Activated CD4-positive, alpha-beta T cell treated with anti-CD3 and anti-CD28 coated beads, Interleukin-2, amount 10 ng/mL, durations not matched to agents 24 days and 14 days (primary cell): ENCODE measurements around the gene KRTAP3-2. TPM values are rescaled to one million over a fixed set of nuclear protein-coding genes. Genes with fewer than 3 reads are reported as not detected.

Source experiments
- DNase-seq: peaks from one replicate; pipeline ENCODE4 v3.0.0; 2022
- H3K27ac Mint-ChIP-seq: one replicate; pipeline ENCODE4 v1.8.0; 2022; ENCODE audit warnings: mild to moderate bottlenecking, mixed read lengths
- H3K27me3 Mint-ChIP-seq: one replicate; pipeline ENCODE4 v1.8.0; 2022; ENCODE audit warnings: mixed read lengths
- H3K36me3 Mint-ChIP-seq: one replicate; pipeline ENCODE4 v1.8.0; 2022; ENCODE audit warnings: low read depth, mild to moderate bottlenecking, mixed read lengths
- H3K4me1 Mint-ChIP-seq: one replicate; pipeline ENCODE4 v1.8.0; 2021; ENCODE audit warnings: mixed read lengths
- H3K4me3 Mint-ChIP-seq: one replicate; pipeline ENCODE4 v1.8.0; 2022; ENCODE audit warnings: mild to moderate bottlenecking, moderate library complexity, mixed read lengths
- H3K9me3 Mint-ChIP-seq: one replicate; pipeline ENCODE4 v1.8.0; 2021; ENCODE audit warnings: mixed read lengths
- intact Hi-C: fragments of 100-400 bp; cut with micrococcal nuclease; formaldehyde crosslinking; loops from one replicate; pipeline ENCODE4 v1.15.1; 2023
- total RNA-seq: library from RNA; stranded (reverse); gene quantifications from 2 replicates; pipeline ENCODE4 v1.2.3, GENCODE V29; 2022

KRTAP3-2 gene
- total RNA-seq, 1 donor from 2014 or later: not detected

DNA sequence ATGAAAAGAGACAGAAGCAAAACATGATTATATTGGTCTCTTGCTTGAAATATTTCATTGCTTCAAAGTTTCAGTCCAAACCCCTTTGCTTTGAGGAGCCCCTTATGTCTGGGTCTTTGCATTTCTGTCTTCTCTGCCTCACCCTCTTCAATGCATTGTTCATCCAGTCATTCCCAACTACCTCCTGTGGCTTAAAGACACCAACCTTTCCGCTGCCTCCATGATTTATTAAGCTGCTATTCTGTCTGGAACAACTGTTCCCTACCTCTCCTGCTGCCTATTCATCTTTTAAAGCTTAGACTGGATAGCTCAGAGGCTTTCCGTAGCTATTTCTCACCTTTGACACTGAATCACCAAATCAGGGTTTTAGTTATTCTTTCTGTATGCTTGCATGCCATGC is 2.3 kb downstream of the KRTAP3-2 start:
- peaks cover 4% of the 10 kb centered on the region for H3K9me3 Mint-ChIP-seq
- H3K36me3 Mint-ChIP-seq: no peaks in the 10 kb centered on the region

DNA sequence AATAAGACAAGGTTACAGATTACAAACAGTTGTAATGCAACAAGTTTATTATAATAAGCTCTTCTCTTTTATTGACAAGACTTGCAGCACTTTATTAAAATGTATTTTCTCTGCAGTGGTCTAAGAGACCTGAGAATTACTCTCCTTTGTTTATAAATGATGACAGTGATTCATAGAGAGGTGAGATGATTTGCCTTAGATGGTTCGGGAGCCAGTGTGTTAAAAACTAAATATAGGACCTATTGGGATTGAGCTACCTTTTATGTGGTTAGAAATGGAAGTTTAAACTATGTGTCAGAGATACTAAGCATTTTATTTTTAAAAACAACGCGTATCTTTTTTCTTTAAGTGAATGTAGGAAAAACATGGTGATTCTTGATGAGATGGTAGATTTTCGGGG is 2.9 kb downstream of the KRTAP3-2 start:
- H3K36me3 Mint-ChIP-seq: no peaks in the 10 kb centered on the region
- intact Hi-C loops: no loop called here
- H3K27ac Mint-ChIP-seq: no peak overlapping the region
- H3K4me3 Mint-ChIP-seq: no peak overlapping the region
- peaks cover 4% of the 10 kb centered on the region for H3K9me3 Mint-ChIP-seq
- peaks cover 44% of the 10 kb centered on the region for H3K27me3 Mint-ChIP-seq
- no peaks in the 10 kb centered on the region for H3K4me1 Mint-ChIP-seq
- no peak for DNase-seq

More for the DNA sequence above, 2.3 kb downstream of the KRTAP3-2 start:
- intact Hi-C loops: no loop called here
- Mint-ChIP-seq H3K4me3 (no peak overlapping the region), H3K4me1 (no peaks in the 10 kb centered on the region), H3K27ac (no peak overlapping the region), H3K27me3 (peaks cover 41% of the 10 kb centered on the region)
- DNase-seq: no peak

DNA sequence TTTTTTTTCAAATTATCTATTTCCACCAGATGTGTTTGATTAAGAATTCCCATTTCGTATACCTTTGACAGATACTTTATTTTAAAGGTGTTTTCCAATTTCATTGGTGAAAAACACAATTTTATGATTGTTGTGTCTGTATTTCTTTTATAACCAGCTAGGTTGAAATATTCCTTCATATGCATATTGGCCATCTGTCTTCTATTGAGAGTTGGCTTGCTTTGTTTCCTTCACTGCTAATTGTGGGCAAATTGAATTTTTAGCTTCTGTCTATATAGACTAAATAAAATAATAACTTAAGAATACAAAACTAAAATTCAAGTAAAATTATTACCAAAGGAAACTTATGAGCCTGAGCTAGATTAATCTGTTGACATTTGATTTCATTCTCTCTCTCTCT is 4.6 kb downstream of the KRTAP3-2 start:
- Mint-ChIP-seq H3K27ac (no peak overlapping the region), H3K4me3 (no peak overlapping the region), H3K27me3 (peaks cover 47% of the 10 kb centered on the region)

DNA sequence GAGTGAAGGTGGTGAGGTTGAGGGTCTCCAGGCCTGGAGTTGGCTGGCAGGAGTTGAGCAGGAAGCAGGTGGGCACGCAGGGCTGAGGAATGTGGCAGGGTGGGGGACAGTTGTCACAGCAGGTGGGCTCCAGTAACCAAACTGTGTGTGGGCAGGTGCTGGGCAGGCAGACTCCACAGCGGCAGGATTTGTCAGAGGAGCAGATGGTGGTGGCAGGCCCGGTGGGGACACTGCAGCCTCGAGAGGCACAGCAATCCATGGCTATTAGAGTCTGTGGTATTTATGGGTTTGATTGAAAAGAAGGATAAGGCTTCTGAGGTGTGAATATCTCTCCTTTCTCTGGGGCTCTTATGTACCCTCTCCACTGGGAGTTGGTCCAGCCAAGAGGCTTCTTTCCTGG is 5.9 kb downstream of the KRTAP3-2 start, which contains the start of gene KRTAP3-3:
Gene KRTAP3-3, minus strand, starts transcription at position 326 of the 400 bp plus-strand sequence. Its CDS starts 67 bp downstream, at position 259.
- intact Hi-C loops: no loop called here
- H3K9me3 Mint-ChIP-seq: peaks cover 3% of the 10 kb centered on the region
- no peaks in the 10 kb centered on the region for H3K36me3 Mint-ChIP-seq
- no peaks in the 10 kb centered on the region for H3K4me1 Mint-ChIP-seq
- DNase-seq: no peak
- H3K27ac Mint-ChIP-seq: no peak within 1 kb of the TSS
- no peak within 1 kb of the TSS for H3K4me3 Mint-ChIP-seq
- H3K27me3 Mint-ChIP-seq: peaks cover 52% of the 10 kb centered on the region

More for the DNA sequence above, 4.6 kb downstream of the KRTAP3-2 start:
- H3K4me1 Mint-ChIP-seq: no peaks in the 10 kb centered on the region
- H3K9me3 Mint-ChIP-seq: peaks cover 4% of the 10 kb centered on the region
- no peaks in the 10 kb centered on the region for H3K36me3 Mint-ChIP-seq
- intact Hi-C loops: no loop called here
- no peak for DNase-seq

DNA sequence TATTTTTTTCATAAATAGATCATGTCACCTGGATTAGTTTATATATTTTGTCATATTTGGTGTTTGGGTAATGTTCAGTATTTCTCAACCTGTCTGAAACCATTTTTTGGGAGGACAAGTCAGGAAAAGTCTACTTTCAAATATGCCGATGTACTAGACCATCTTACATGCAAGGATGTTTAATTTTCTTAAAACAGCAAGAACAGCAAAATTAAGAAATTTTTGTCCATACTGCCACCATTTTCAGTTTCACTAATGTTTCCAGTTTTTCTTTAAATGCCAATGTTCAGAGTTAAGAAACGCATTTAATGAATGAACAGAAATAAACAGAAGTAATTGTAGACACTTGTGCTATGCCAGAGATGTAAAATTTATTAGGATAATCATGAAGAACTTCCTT is 6.6 kb downstream of the KRTAP3-2 start:
- Mint-ChIP-seq H3K9me3 (no peaks in the 10 kb centered on the region), H3K4me1 (no peaks in the 10 kb centered on the region), H3K4me3 (no peak overlapping the region), H3K27me3 (peaks cover 47% of the 10 kb centered on the region), H3K36me3 (no peaks in the 10 kb centered on the region), H3K27ac (no peak overlapping the region)
- no peak for DNase-seq
- intact Hi-C loops: no loop called here

DNA sequence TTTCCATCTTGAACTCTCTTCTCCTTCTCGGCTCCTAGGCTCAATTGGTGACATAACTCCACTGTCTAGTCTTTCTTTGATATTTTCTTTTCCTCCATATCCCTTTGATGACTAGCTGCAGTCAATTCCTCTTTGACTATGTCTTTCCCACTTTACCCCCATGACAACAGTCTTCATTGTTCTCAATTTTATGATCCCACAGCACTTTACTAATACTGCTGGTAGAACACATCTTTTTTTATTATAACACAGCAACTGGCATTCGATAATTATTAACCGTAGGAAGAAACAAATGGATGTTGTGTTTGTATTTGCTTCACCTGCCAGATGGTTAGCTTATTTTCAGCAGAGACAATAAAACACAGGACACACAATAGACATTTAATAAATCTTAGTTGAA is 7.0 kb downstream of the KRTAP3-2 start:
- intact Hi-C loops: no loop called here
- H3K36me3 Mint-ChIP-seq: no peaks in the 10 kb centered on the region
- no peaks in the 10 kb centered on the region for H3K9me3 Mint-ChIP-seq
- no peak overlapping the region for H3K27ac Mint-ChIP-seq
- H3K4me1 Mint-ChIP-seq: no peaks in the 10 kb centered on the region
- no peak for DNase-seq
- peaks cover 48% of the 10 kb centered on the region for H3K27me3 Mint-ChIP-seq
- no peak overlapping the region for H3K4me3 Mint-ChIP-seq

DNA sequence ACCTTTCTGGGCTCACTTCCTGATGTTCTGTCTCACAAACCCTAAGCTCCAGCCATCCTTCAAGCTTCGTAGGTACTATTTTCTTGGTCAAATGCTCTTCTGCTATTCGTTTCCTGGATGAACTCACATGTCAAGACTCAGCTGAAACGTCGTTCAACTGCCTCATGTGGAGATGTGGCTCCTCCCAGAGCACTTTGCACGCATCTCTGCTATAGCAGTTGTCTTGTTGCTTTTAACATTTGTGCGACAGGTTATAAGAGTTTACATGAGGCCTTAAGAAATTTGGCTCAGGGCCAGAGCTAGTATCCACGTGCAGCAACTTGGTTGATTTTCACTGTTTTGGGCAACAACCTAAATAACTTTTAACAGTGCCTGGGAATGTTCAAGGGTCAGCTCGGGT is 12.8 kb downstream of the KRTAP3-2 start:
- no peak for DNase-seq
- Mint-ChIP-seq H3K27me3 (peaks cover 33% of the 10 kb centered on the region), H3K27ac (no peak overlapping the region), H3K36me3 (no peaks in the 10 kb centered on the region), H3K9me3 (no peaks in the 10 kb centered on the region), H3K4me3 (no peak overlapping the region), H3K4me1 (no peaks in the 10 kb centered on the region)
- intact Hi-C loops: no loop called here

DNA sequence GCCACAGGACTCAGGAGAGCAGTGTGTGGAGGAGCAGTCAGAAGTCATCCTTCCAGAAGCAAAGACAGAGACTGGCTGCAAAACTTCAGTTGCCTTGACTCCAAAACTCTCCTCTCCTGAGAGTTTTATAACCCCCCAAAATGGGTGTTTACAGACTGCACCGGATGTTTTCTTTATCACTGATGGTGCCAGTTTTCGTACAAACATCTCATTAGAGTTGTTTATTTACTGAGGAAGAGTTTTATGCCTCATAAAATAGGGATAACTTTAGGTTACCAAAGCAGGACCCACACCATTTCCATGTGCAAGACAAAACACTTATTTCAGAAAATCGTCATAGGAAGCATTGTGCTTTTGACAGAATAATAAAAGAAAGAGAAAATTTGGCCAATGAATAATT is 15.5 kb downstream of the KRTAP3-2 start, which contains the start of gene KRT40:
Gene KRT40, minus strand, starts transcription at position 101 of the 400 bp plus-strand sequence. Its CDS starts 53 bp downstream, at position 48.
- no peaks in the 10 kb centered on the region for H3K9me3 Mint-ChIP-seq

DNA sequence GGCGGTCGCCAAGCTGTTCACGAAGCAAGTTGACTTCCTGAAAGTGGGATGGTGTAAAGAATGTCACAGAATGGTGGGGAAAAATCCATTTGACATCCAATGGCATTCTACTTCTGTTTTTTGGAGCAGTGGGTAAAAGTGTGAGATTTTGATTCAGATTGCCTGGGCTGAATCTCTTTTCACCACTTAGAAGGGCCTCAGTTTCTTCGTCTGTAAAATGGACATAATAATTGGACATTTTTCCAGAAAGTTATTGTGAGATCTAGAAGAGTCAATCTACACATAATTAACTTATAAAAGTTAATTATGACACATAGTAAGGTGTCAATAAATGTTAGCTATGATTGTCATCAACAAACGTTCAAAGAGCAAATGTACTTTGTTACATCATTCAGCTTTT is 18.6 kb downstream of the KRTAP3-2 start:
- Mint-ChIP-seq H3K4me1 (no peaks in the 10 kb centered on the region), H3K27me3 (peaks cover 14% of the 10 kb centered on the region), H3K27ac (no peak overlapping the region), H3K36me3 (no peaks in the 10 kb centered on the region), H3K9me3 (no peaks in the 10 kb centered on the region), H3K4me3 (no peak overlapping the region)
- DNase-seq: no peak
- intact Hi-C loops: no loop called here

More for the DNA sequence above, 15.5 kb downstream of the KRTAP3-2 start, which contains the start of gene KRT40:
- no peak for DNase-seq
- Mint-ChIP-seq H3K27me3 (peaks cover 25% of the 10 kb centered on the region), H3K27ac (no peak within 1 kb of the TSS), H3K36me3 (no peaks in the 10 kb centered on the region), H3K4me3 (no peak within 1 kb of the TSS), H3K4me1 (no peaks in the 10 kb centered on the region)
- intact Hi-C loops: no loop called here

DNA sequence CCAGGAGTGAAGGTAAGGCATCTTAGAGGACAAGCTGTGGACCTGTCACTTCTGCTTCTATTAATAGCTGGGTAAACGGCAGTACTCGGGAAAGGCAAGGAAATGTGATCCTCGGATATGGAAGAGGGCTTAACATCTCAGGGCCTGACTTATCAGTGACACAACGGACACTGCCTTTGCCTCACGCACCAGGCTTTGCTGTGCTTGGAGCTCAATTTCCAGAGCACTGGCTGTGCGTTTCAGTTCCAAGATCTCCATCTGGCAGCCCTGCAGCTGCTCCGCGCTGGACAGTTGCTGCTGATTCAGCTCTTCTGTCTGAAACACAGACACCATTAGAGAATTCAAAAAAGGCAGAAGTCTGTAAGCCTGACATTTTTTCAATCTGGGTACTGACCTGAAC is 19.1 kb downstream of the KRTAP3-2 start:
- H3K27me3 Mint-ChIP-seq: peaks cover 13% of the 10 kb centered on the region

DNA sequence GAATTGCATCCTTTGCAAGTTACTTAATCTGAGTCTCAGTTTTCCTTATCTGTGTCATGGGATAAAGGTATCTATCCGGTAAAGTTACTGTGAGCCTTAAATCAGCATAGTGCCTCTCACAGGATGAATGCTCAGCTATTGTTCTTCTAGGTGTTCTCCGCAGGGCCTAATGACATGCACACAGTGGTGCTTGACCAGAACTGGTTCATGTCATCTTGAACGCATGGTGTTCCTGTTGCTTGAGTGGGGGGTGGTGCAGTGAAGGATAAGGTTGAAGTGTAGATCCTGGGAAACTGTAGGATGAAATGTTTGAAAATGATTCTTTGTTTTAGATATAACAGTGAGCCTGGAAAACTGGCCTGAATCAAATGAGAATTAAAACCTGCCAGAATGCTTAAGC is 19.6 kb downstream of the KRTAP3-2 start:
- H3K27me3 Mint-ChIP-seq: peaks cover 16% of the 10 kb centered on the region

More for the DNA sequence above, 19.1 kb downstream of the KRTAP3-2 start:
- Mint-ChIP-seq H3K4me1 (no peaks in the 10 kb centered on the region), H3K36me3 (no peaks in the 10 kb centered on the region), H3K4me3 (no peak overlapping the region), H3K9me3 (no peaks in the 10 kb centered on the region), H3K27ac (no peak overlapping the region)
- intact Hi-C loops: no loop called here
- no peak for DNase-seq

DNA sequence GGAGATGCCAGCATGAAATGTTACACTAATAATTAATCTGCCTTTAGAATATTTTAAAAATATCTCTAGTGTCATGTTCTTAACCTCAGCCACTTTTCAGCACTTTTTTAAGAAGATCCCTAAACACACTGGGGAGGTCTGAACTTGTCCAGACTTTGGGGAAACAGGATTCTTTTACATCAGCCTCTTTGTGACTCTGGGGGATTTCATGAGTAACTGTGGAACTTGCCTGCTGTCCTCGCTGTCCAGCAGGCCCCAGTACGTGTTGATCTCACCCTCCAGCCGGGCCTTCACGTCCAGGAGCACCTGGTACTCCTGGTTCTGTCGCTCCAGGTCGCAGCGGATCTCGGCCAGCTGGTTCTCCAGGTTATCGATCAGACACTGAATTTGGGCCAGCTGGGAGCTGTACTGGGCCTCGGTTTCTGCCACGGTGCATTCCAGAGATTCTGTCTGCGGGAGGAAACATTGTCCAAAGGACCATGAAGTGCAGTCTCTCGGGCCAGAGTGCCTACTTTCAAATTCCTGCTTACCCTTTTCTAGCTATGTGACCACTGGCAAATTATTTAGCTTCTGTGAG is 21.0 kb downstream of the KRTAP3-2 start:
- intact Hi-C loops: no loop called here
- Mint-ChIP-seq H3K36me3 (no peaks in the 10 kb centered on the region), H3K27ac (no peak overlapping the region), H3K4me3 (no peak overlapping the region), H3K9me3 (no peaks in the 10 kb centered on the region), H3K27me3 (peaks cover 12% of the 10 kb centered on the region), H3K4me1 (no peaks in the 10 kb centered on the region)
- no peak for DNase-seq

More for the DNA sequence above, 19.6 kb downstream of the KRTAP3-2 start:
- H3K27ac Mint-ChIP-seq: no peak overlapping the region
- intact Hi-C loops: no loop called here
- no peak overlapping the region for H3K4me3 Mint-ChIP-seq
- no peaks in the 10 kb centered on the region for H3K36me3 Mint-ChIP-seq
- no peaks in the 10 kb centered on the region for H3K4me1 Mint-ChIP-seq
- no peak for DNase-seq
- no peaks in the 10 kb centered on the region for H3K9me3 Mint-ChIP-seq

DNA sequence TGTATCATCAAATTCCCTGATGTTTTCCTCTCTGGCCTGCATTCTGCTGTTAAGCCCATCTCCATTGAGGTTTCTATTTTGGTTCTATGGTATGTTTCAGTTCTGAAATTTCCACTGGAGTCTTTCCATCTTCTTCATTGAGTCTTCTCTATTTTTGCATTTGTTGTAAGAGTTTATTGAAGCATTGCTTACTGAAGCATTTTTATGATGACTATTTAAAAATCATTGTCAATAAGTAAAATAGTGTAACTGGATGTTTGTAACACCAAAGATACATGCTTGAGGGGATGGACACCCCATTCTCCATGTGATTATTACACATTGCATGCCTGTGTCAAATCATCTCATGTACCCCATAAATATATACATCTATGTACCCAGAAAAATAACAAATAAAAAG is 24.2 kb downstream of the KRTAP3-2 start:
- Mint-ChIP-seq H3K9me3 (no peaks in the 10 kb centered on the region), H3K4me3 (no peak overlapping the region), H3K36me3 (no peaks in the 10 kb centered on the region), H3K4me1 (no peaks in the 10 kb centered on the region), H3K27me3 (peaks cover 19% of the 10 kb centered on the region), H3K27ac (no peak overlapping the region)
- DNase-seq: no peak
- intact Hi-C loops: no loop called here

DNA sequence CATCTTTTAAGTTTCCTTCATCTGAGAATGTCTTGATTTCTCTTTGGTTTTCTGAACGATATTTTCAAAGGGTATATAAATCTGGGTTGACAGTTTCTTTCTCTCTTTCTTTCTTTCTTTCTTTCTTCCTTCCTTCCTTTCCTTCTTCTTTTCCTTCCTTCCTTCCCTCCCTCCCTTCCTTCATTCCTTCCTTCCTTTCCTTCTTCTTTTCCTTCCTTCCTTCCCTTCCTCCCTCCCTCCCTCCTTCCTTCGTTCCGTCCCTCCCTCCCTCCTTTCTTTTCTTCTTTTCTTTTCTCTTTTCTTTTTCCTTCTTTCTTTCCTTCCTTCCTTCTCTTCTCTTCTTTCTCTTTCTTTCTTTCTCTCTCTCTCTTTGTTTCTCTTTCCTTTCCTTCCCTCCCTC is 25.3 kb downstream of the KRTAP3-2 start:
- Mint-ChIP-seq H3K4me3 (no peak overlapping the region), H3K27ac (no peak overlapping the region), H3K27me3 (peaks cover 23% of the 10 kb centered on the region), H3K9me3 (no peaks in the 10 kb centered on the region), H3K4me1 (no peaks in the 10 kb centered on the region), H3K36me3 (no peaks in the 10 kb centered on the region)
- intact Hi-C loops: no loop called here
- no peak for DNase-seq

DNA sequence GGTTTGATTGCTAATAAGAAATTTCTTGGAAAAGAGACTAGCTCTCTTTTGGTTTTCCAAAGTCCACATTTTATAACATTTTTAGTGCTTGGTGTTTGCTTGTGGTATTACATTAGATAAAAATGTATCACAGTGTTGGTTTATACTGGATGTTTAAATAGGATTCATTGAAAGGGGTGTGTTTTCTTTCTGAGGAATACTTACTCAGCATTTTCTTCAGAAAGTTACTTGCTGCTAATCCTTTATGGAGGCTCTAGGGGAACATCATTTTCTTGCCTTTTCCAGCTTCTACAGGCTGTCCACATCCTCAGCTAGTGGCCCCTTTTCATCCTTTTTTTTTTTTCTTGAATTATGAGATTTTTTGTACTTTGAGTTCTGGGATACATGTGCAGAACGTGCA is 32.1 kb downstream of the KRTAP3-2 start:
- intact Hi-C loops: no loop called here
- Mint-ChIP-seq H3K27me3 (peaks cover 20% of the 10 kb centered on the region), H3K4me1 (no peaks in the 10 kb centered on the region), H3K36me3 (no peaks in the 10 kb centered on the region), H3K9me3 (peaks cover 3% of the 10 kb centered on the region), H3K27ac (no peak overlapping the region), H3K4me3 (no peak overlapping the region)
- no peak for DNase-seq
